GM12878 (cell line): ENCODE data around the gene ZKSCAN1. TPM values are rescaled to one million over a fixed set of nuclear protein-coding genes. Genes with fewer than 3 reads are reported as not detected.
A peak's percentile ranks its signal among the peaks of the same experiment; 100 is the strongest.

ENCODE experiments used
- ATAC-seq: fragments of 200-7000 bp; cut with Tn5 transposase; 3 replicates; pipeline ENCODE4 v1.9.1; 2020; ENCODE audit warnings: mild to moderate bottlenecking, moderate library complexity
- BruUV-seq: library from RNA; stranded (reverse); fragments of 400-500 nt; replicated peaks from 2 replicates; lab custom pipeline; 2021; lab: Mats Ljungman, UMichigan
- CTCF ChIA-PET: fragments of 300-600 bp; sonication (Branson Sonifier 250); formaldehyde crosslinking; extraction: SDS; loops from one replicate; lab custom pipeline; 2021; ENCODE audit warnings: inconsistent platforms; lab: Yijun Ruan, JAX
- POLR2A ChIA-PET: fragments of 350-600 bp; formaldehyde crosslinking; extraction: SDS; loops from one replicate; lab custom pipeline; 2021; ENCODE audit warnings: inconsistent platforms; lab: Charles Lee
- RAD21 ChIA-PET: fragments of 300-600 bp; sonication (Branson Sonifier 250); formaldehyde crosslinking; loops from one replicate; lab custom pipeline; 2023; ENCODE audit warnings: antibody characterized with exemption; ENCODE audit not compliant: unreplicated experiment; lab: Charles Lee
- SMC1A ChIA-PET: fragments of 300-600 bp; sonication (Branson Sonifier 250); formaldehyde crosslinking; loops from one replicate; lab custom pipeline; 2023; ENCODE audit not compliant: unreplicated experiment, uncharacterized antibody; lab: Charles Lee
- DNase-seq: peaks from one replicate; pipeline ENCODE4 v3.0.0-alpha.2; 2011; ENCODE audit warnings: low read depth, low spot score
- FAIRE-seq: peaks from 3 replicates; lab custom pipeline; 2011; peaks lifted over from hg19 to GRCh38; lab: Jason Lieb, UNC
- H2AFZ ChIP-seq: 2 replicates; pipeline ENCODE4 v1.6.0; 2011; ENCODE audit warnings: low read depth, low read length, control low read depth; ENCODE audit not compliant: control insufficient read depth
- H3K27ac ChIP-seq: 2 replicates; pipeline ENCODE4 v1.5.1; 2011; ENCODE audit warnings: control low read depth; ENCODE audit not compliant: control insufficient read depth, insufficient read depth
- H3K27me3 ChIP-seq, 2 experiments: replicated peaks in 1 of 2; 2 replicates each; pipeline versions ENCODE4 v1.6.0 to v1.6.1; 2011; ENCODE audit warnings: low read length in 1 of 2; ENCODE audit not compliant: control insufficient read depth in 2 of 2, insufficient read depth in 2 of 2
- H3K36me3 ChIP-seq, 2 experiments: 2 replicates each; pipeline ENCODE4 v1.5.1; 2011; ENCODE audit warnings: low read length in 1 of 2; ENCODE audit not compliant: control insufficient read depth in 2 of 2, insufficient read depth in 2 of 2
- H3K4me1 ChIP-seq: 2 replicates; pipeline ENCODE4 v1.6.1; 2011; ENCODE audit warnings: mild to moderate bottlenecking, low read length, moderate library complexity, mixed read lengths; ENCODE audit not compliant: control insufficient read depth, insufficient read depth
- H3K4me2 ChIP-seq: 2 replicates; pipeline ENCODE4 v1.6.0; 2011; ENCODE audit warnings: control low read depth; ENCODE audit not compliant: control insufficient read depth, insufficient read depth
- H3K4me3 ChIP-seq: fragments of 200-600 bp; sonication (generic); 2 replicates; pipeline ENCODE4 v1.5.1; 2016
- H3K79me2 ChIP-seq: 2 replicates; pipeline ENCODE4 v1.6.0; 2011; ENCODE audit warnings: low read length; ENCODE audit not compliant: control insufficient read depth, insufficient read depth
- H3K9ac ChIP-seq: 2 replicates; pipeline ENCODE4 v1.8.0; 2011; ENCODE audit warnings: low read length, control low read depth, mixed read lengths; ENCODE audit not compliant: control insufficient read depth, insufficient read depth
- H3K9me3 ChIP-seq: replicated peaks from 3 replicates; pipeline ENCODE4 v1.5.1; 2011; ENCODE audit warnings: mild to moderate bottlenecking, low read length; ENCODE audit not compliant: control insufficient read depth, insufficient read depth
- H4K20me1 ChIP-seq: 2 replicates; pipeline ENCODE4 v1.6.0; 2011; ENCODE audit not compliant: control insufficient read depth, insufficient read depth
- RUNX3 ChIP-seq: IDR thresholded peaks from 2 replicates; pipeline ENCODE4 v1.6.1; 2012; ENCODE audit warnings: low read length, inconsistent platforms
- YBX1 ChIP-seq: fragments of 450-650 bp; IDR thresholded peaks from 2 replicates; pipeline ENCODE4 v1.6.1; 2016; ENCODE audit warnings: antibody characterized with exemption
- WGBS: methylation state at CpG from one replicate; pipeline ENCODE4 v1.1.6; 2016; ENCODE audit warnings: low lambda C conversion rate; ENCODE audit not compliant: insufficient replicate concordance, insufficient coverage; ENCODE audit errors: missing lambda C conversion rate; 5-methylcytosine and 5-hydroxymethylcytosine counted together
- in situ Hi-C: fragments of 300-500 bp; cut with MboI; formaldehyde crosslinking; loops from 9 replicates; pipeline ENCODE4 v1.14.3; 2018; ENCODE audit warnings: mixed read lengths
- intact Hi-C: fragments of 100-400 bp; cut with micrococcal nuclease; formaldehyde crosslinking; loops from one replicate; pipeline ENCODE4 v1.14.2; 2022; ENCODE audit not compliant: unreplicated experiment
- polyA plus RNA-seq, 11 experiments: library from polyadenylated mRNA; depleted of rRNA in 4 of 11; unstranded in 6 of 11; stranded (reverse) in 5 of 11; fragments of >200 nt; fragmentation: Nextera tagmentation in 4 of 11; fragmentation: Illumina TruSeq in 1 of 11; extraction: Ambion mirVana in 4 of 11; extraction: Trizol in 1 of 11; gene quantifications; 1 replicate in 1 of 11; 2 replicates in 10 of 11; pipeline versions ENCODE4 v1.2.1 to v1.2.3, GENCODE V29; 2011 to 2016; ENCODE audit warnings: inconsistent platforms in 2 of 11, missing spikeins in 2 of 11, low read depth in 1 of 11
- total RNA-seq, 4 experiments: library from RNA; depleted of rRNA in 3 of 4; stranded (reverse); fragments of >200 nt in 3 of 4; fragmentation: Illumina TruSeq in 1 of 4; extraction: Trizol in 1 of 4; gene quantifications; 2 replicates each; pipeline versions ENCODE4 v1.2.1 to v1.2.3, GENCODE V29; 2013 to 2021

Gene ZKSCAN1
- total and polyA plus RNA-seq, 10 of the 15 experiments (the other 5 are each of a cell fraction or from before 2014, with no cell fraction given), result 3.2 to 34.4 (median 18.1) TPM

GRCh38 chr7:100089458-100090196, 74.2 kb downstream of the ZKSCAN1 start:
- ATAC-seq (no peak), FAIRE-seq (no peak), DNase-seq (no peak)
- TF ChIP-seq RUNX3 (no peak), YBX1 (peak; percentile 15; the same call in 1 of the 2 replicates)
- Histone ChIP-seq H3K79me2 (peaks cover 10% of the 10 kb centered on the region), H3K4me3 (peak overlapping the region; percentile 92), H2AFZ (peak overlapping the region; percentile 94), H3K36me3 (peaks cover 19 to 33% of the 10 kb centered on the region in 2 experiments), H3K9me3 (no peaks in the 10 kb centered on the region), H3K4me1 (peaks cover 6% of the 10 kb centered on the region), H3K27me3 (no peaks in the 10 kb centered on the region), H3K27ac (peak overlapping the region; percentile 84), H3K9ac (peak overlapping the region; percentile 90), H3K4me2 (peak overlapping the region; percentile 85), H4K20me1 (no peaks in the 10 kb centered on the region)
- intact Hi-C loops (loop anchor here (10.0 kb wide), 1 partner anchor 175 kb away; the partner anchor contains the start of gene TRIM4), in situ Hi-C loops (no loop called here)
- POLR2A ChIA-PET, result interaction anchor here (0.8 to 3.9 kb wide), 3 partner anchors 9 to 41 kb away, joined by 3 to 39 read pairs (median 3); partner anchors contain the start of genes AP4M1 and MCM7
- SMC1A ChIA-PET, result interaction anchor here (0.9 to 1.4 kb wide), 2 partner anchors 10 to 12 kb away, joined by 3 to 4 read pairs; partner anchors contain the start of genes AP4M1 and MCM7
- WGBS, result 6% methylated on average over 7 of the region's 7 CpGs
- CTCF ChIA-PET, result interaction anchor here (0.8 to 1.3 kb wide), 3 partner anchors 11 to 43 kb away, joined by 3 to 4 read pairs (median 4); partner anchors contain the start of gene MCM7
- TSS peak; percentile 73 for BruUV-seq
- RAD21 ChIA-PET, result no interaction called here
